ENCODE data around the gene STEAP3. TPM values are rescaled to one million over a fixed set of nuclear protein-coding genes. Genes with fewer than 3 reads are reported as not detected.

STEAP3 gene
- total and polyA plus RNA-seq, 8 donors, result 1.7 to 43.8 (median 3.1) TPM

DNA sequence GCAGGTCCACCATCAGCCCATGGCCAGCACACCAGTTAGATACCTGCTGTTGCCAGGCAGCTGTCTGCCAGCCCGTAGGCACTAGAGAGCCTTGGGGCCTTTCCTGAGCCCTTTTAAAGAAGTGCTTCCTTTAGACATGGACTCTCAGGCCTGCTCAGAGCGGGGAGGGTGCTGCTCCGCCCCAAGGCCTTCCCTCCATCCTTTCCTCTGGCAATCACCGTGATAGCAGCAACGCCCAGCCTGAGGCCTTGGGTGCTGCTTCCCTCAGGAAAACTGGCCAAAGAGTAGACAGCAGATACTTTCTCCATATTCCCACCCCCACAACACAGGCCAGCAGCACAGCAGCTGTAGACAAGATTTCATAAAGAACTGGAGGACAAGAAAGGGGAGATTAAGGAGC lies 42.7 kb upstream of the STEAP3 start:
- no peak for DNase-seq
- intact Hi-C loops (cut with DNase I), result no loop called here
- Histone ChIP-seq H3K27me3 (no peaks in the 10 kb centered on the region), H3K4me3 (no peak overlapping the region), H3K36me3 (no peaks in the 10 kb centered on the region), H3K9me3 (no peaks in the 10 kb centered on the region), H3K4me1 (no peaks in the 10 kb centered on the region), H3K27ac (no peak overlapping the region)
- TF ChIP-seq, protein P1, sequence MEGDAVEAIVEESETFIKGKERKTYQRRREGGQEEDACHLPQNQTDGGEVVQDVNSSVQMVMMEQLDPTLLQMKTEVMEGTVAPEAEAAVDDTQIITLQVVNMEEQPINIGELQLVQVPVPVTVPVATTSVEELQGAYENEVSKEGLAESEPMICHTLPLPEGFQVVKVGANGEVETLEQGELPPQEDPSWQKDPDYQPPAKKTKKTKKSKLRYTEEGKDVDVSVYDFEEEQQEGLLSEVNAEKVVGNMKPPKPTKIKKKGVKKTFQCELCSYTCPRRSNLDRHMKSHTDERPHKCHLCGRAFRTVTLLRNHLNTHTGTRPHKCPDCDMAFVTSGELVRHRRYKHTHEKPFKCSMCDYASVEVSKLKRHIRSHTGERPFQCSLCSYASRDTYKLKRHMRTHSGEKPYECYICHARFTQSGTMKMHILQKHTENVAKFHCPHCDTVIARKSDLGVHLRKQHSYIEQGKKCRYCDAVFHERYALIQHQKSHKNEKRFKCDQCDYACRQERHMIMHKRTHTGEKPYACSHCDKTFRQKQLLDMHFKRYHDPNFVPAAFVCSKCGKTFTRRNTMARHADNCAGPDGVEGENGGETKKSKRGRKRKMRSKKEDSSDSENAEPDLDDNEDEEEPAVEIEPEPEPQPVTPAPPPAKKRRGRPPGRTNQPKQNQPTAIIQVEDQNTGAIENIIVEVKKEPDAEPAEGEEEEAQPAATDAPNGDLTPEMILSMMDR (IDR thresholded peaks at IDR 0.05), result no peak
- ATAC-seq, result no peak

DNA sequence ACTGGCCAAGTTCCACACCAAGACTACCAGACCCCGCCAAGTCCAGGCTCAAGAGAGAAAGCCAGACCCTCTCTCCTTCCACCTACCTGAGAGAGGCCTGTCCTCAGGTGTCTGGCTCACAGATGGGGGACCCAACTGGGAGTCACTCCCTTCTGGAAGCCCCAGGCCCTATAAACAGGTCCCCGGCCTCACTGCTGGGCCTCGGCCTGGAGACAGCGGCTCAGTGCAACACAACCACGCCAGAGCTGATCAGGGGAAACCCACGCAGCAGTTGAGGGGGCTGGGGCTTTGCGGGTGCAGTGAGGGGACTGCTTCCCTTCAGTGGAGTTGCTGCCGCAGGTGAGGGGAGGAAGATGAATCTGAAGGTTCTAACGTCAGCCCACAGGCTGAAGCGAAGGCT lies 42.2 kb upstream of the STEAP3 start:
- Histone ChIP-seq H3K27me3 (no peaks in the 10 kb centered on the region), H3K4me1 (no peaks in the 10 kb centered on the region), H3K36me3 (no peaks in the 10 kb centered on the region), H3K27ac (no peak overlapping the region), H3K4me3 (no peak overlapping the region), H3K9me3 (no peaks in the 10 kb centered on the region)
- intact Hi-C loops (cut with DNase I), result no loop called here
- ATAC-seq (no peak), DNase-seq (no peak)
- TF ChIP-seq, protein P1 (IDR thresholded peaks at IDR 0.05), result no peak

DNA sequence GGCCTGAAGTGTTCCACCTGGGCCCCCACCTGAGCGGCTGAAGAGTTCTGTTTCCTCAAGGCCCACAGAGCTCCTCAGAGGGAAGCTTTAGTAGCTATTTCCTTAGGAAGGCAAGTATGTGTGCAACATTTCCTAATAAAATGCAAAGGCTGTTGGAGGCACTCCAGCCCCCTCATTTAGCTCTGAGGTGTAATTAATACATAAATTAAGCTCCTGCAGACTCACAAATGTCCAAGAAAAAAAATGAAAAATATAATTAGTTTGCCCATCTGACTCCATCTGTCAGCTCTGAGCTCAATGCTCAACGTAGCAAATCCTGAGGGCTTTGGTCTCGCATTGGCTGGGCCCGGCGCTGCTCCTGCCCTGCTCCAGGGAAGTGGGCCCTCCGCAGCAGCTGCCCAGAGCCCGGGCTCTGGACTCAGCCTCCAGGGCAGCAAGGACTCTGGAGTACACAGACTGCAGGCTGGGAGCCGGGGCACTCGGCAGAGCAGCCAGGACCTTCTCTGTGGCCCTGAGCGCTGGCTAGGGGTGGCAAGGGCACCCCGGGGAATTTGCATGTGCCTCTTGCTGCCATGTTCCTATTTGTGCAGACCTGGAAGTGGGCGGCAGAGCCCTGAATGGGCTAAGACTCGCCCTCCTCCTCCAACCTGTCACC lies 41.7 kb upstream of the STEAP3 start:
- Histone ChIP-seq H3K9me3 (no peaks in the 10 kb centered on the region), H3K27me3 (no peaks in the 10 kb centered on the region), H3K36me3 (no peaks in the 10 kb centered on the region), H3K4me3 (no peak overlapping the region), H3K4me1 (no peaks in the 10 kb centered on the region), H3K27ac (no peak overlapping the region)
- DNase-seq (no peak), ATAC-seq (no peak)
- intact Hi-C loops (cut with DNase I), result no loop called here
- TF ChIP-seq, protein P1 (IDR thresholded peaks at IDR 0.05), result no peak

DNA sequence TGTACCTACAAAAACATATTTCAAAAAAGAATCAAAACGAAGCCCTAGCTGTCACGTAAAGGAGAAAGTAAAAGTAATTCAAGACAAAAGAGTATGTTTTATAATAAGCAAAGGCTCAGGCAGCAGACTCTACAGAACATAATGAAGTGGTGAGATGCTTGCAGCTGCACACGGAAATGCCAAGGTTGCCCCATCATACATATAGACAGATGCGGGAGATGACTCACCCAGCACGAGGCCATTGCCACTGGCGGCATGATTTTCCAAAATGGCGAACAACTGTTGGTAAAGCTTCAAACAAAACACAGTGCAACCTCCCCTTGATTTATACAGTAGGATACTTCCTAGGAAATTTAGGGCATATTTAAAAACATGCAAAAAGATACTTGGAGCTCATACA lies 39.1 kb upstream of the STEAP3 start:
- TF ChIP-seq, protein P1 (IDR thresholded peaks at IDR 0.05), result no peak
- Histone ChIP-seq H3K9me3 (no peaks in the 10 kb centered on the region), H3K4me3 (no peak overlapping the region), H3K4me1 (no peaks in the 10 kb centered on the region), H3K27me3 (no peaks in the 10 kb centered on the region), H3K36me3 (no peaks in the 10 kb centered on the region), H3K27ac (no peak overlapping the region)
- ATAC-seq, result no peak
- intact Hi-C loops (cut with DNase I), result no loop called here
- DNase-seq, result no peak

DNA sequence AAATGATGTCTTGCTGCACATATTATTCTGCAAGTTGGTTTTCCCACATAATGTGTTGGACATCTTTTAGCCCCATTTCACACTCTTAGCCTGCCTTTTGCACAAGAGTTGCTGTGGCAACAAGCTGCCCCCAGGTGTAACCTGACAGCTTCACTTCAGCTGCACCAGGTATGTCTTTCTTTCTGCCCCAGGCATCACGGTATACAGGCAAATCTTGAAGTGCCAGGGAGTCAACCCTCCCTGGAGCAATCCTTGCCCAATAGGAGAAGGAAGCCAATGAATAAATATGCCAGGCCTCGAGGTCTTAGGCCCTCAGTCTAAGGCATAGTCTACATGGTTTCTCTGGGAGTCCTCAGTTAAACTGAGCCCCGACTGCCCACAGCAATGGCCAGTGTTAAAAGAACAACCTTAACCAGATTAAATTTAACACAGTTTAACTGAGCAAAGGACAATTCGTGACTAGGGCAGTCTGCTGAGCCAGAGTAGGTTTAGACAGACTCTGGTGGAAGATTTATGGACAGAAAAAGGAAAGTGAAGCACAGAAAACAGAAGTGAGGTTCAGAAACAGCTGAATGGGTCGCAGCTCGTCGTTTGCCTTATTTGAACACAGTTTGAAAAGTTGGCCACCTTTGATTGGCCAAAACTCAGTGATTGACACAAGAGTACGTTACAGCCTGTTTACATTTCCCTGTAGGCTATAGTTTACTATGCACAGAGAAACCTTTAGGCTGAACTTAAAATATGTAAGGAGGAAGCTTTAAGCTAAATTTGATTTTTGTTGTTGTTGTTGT lies 33.1 kb upstream of the STEAP3 start:
- TF ChIP-seq, protein P1 (IDR thresholded peaks at IDR 0.05), result no peak
- H3K27me3 ChIP-seq, result no peaks in the 10 kb centered on the region
- ATAC-seq (no peak), DNase-seq (no peak)
- no peak overlapping the region for H3K4me3 ChIP-seq
- intact Hi-C loops (cut with DNase I), result no loop called here
- no peaks in the 10 kb centered on the region for H3K36me3 ChIP-seq
- H3K27ac ChIP-seq, result no peak overlapping the region
- H3K4me1 ChIP-seq, result no peaks in the 10 kb centered on the region
- H3K9me3 ChIP-seq, result no peaks in the 10 kb centered on the region
